Measurements from ENCODE around the gene IL33.

- TF ChIP-seq EP300 (conservative IDR thresholded peaks at IDR 0.05; ENCODE audit: poor library complexity, severe bottlenecking) (no peak), EZH2 (IDR thresholded peaks at IDR 0.05; ENCODE audit: borderline replicate concordance, insufficient read depth, low read length, poor library complexity, severe bottlenecking) (no peak), CTCF (IDR thresholded peaks at IDR 0.05; ENCODE audit: poor library complexity, severe bottlenecking) (no peak), RAD21 (conservative IDR thresholded peaks at IDR 0.05) (no peak), MXI1 (conservative IDR thresholded peaks at IDR 0.05; ENCODE audit: poor library complexity, severe bottlenecking) (no peak), TAF1 (IDR thresholded peaks at IDR 0.05; ENCODE audit: low read depth) (no peak)
Observed at GRCh38 chr9:6226696-6227095, 11.1 kb downstream of the IL33 start.
